HG03521 (cell line): ENCODE measurements around the gene ENOPH1.
"Not testable (repeated sequence)": the region's sequence is repeated elsewhere in the genome, so short reads cannot be mapped to it uniquely, and the experiment has no call there.

Experiments
- ATAC-seq: cut with Tn5 transposase; IDR thresholded peaks from one replicate; pipeline ENCODE4 v1.9.1; 2021; ENCODE audit warnings: mild to moderate bottlenecking, moderate library complexity; ENCODE audit not compliant: unreplicated experiment

The ENOPH1 gene

GRCh38 chr4:82467471-82467870 lies 37.1 kb downstream of the ENOPH1 start:
- no peak for ATAC-seq

- no peak for ATAC-seq
These were observed 39.5 kb downstream of the ENOPH1 start for GRCh38 chr4:82469791-82470345.

GRCh38 chr4:82473080-82473479 lies 42.7 kb downstream of the ENOPH1 start:
- not testable (repeated sequence) for ATAC-seq

GRCh38 chr4:82473621-82474164 lies 43.3 kb downstream of the ENOPH1 start:
- ATAC-seq: no peak

- not testable (repeated sequence) for ATAC-seq
These were observed 45.5 kb downstream of the ENOPH1 start for GRCh38 chr4:82475931-82476330.

GRCh38 chr4:82477469-82477868 lies 47.1 kb downstream of the ENOPH1 start:
- ATAC-seq: not testable (repeated sequence)

GRCh38 chr4:82479562-82479961 lies 49.2 kb downstream of the ENOPH1 start:
- no peak for ATAC-seq

- no peak for ATAC-seq
These were observed 50.5 kb downstream of the ENOPH1 start for GRCh38 chr4:82480771-82481505.

GRCh38 chr4:82481506-82481840 lies 51.1 kb downstream of the ENOPH1 start:
- ATAC-seq: no peak

- ATAC-seq: no peak
These were observed 52.0 kb downstream of the ENOPH1 start for GRCh38 chr4:82482387-82482786.

- no peak for ATAC-seq
These were observed 54.8 kb downstream of the ENOPH1 start for GRCh38 chr4:82484996-82485783.

- ATAC-seq: no peak
These were observed 58.7 kb downstream of the ENOPH1 start for GRCh38 chr4:82489076-82489475.

- no peak for ATAC-seq
These were observed 59.6 kb downstream of the ENOPH1 start for GRCh38 chr4:82489987-82490386.

GRCh38 chr4:82491251-82491960 lies 61.0 kb downstream of the ENOPH1 start:
- ATAC-seq: no peak

GRCh38 chr4:82493721-82494425 lies 63.5 kb downstream of the ENOPH1 start:
- no peak for ATAC-seq

- ATAC-seq: no peak
These were observed 65.3 kb downstream of the ENOPH1 start for GRCh38 chr4:82495666-82496065.

- no peak for ATAC-seq
These were observed 66.0 kb downstream of the ENOPH1 start for GRCh38 chr4:82496349-82496748.

GRCh38 chr4:82499738-82500434 lies 69.5 kb downstream of the ENOPH1 start:
- no peak for ATAC-seq

- ATAC-seq: no peak
These were observed 70.2 kb downstream of the ENOPH1 start for GRCh38 chr4:82500435-82501153.
